NCI-H2107 treated with DMSO at 0.1 percent for 48 hours (cell line): ENCODE data around the gene URAD.
"Not testable (repeated sequence)": the region's sequence is repeated elsewhere in the genome, so short reads cannot be mapped to it uniquely, and the experiment has no call there.

Source experiments
- DNase-seq: peaks from one replicate; lab custom pipeline; 2025; ENCODE audit not compliant: unreplicated experiment; lab: John Stamatoyannopoulos, UW

URAD gene

GRCh38 chr13:27971776-27972477 is 16.6 kb downstream of the URAD start:
- no peak for DNase-seq

- no peak for DNase-seq
Measured at GRCh38 chr13:27971236-27971645, 17.3 kb downstream of the URAD start.

GRCh38 chr13:27970382-27971235 is 17.9 kb downstream of the URAD start:
- DNase-seq = no peak

DNA sequence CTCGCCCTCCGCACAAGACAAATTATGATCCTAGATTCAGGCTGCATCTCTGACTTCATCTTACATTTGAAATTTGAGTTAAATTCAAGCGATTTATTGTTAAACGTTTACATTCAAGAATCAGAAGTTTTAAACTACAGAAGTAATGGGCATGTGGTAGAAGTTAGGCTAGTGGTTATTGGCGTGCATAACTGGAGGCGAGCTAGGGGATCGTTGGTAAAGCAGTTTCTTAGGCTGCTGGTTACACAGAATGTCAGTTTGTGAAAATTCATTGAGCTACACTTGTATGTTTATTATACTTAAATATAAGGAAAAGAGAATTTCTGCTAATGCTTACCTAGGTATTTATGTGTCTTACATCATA is 18.6 kb downstream of the URAD start:
- DNase-seq = no peak

GRCh38 chr13:27969082-27969865 is 19.2 kb downstream of the URAD start, which contains the start of gene CDX2:
Gene CDX2, minus strand, starts transcription at chr13:27969315. Its CDS starts 309 bp downstream, at chr13:27969006.
- DNase-seq = no peak

DNA sequence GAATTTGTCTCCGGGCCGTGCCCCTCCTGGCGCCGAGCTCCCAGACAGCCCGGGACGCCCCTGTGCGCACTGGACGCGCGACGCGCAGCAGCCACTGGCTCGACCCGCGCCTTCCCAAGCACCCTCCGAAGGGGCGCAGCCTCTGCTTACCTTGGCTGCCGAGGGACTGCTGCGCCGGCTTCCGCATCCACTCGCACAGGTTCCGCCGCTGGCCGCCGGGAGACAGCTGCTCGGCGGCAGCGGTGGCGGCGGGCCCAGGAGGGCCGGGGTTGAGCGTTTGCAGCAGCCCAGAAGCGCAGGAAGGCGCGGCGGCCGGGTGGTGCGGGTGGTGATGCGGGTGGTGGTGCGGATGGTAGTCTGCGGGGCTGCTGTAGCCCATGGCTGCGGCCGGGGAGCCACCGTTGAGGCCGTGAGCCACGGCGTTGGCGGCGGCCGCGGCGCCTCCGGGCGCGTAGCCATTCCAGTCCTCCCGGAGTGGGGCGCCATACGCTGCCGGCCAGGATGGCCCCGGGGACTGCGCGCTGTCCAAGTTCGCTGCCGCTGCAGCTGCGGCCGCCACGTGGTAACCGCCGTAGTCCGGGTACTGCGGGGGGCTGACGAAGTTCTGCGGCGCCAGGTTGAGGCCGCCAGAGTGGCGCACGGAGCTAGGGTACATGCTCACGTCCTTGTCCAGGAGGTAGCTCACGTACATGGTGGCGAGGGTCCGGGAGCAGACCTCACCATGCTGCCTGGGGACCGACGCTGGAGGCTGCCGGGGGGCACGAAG is 20.0 kb downstream of the URAD start:
- no peak for DNase-seq

DNA sequence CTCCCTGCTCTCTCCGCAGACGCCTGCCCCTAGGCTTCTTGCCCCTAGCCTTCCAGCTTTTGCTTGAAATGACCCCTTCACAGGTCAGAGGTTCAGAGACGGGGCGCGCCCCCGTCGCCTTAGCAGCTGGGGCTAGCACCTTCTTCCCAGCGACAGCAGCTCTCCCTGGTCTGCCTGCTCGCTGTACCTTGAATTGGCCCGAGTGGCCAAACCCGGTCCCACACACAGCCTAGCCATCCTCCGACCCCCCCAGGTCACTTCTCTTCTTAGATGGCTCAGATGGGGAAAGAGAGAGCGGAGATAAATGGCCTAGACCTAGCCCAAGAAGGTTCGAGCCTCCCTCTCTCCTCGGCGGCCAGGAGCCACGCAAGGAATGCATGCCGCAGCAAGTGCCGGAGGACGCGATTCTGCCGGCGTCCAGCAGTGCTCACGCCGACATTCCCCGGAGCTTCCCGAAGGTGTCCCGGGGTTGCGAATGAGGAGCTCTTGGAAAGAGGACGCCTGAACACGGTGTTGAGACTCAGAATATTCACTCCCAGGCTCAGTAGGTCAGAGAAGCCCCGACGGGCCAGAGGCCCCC is 20.7 kb downstream of the URAD start:
- DNase-seq = no peak

GRCh38 chr13:27967203-27967735 is 21.2 kb downstream of the URAD start:
- DNase-seq = no peak

- no peak for DNase-seq
Measured at GRCh38 chr13:27966641-27967202, 21.8 kb downstream of the URAD start.

DNA sequence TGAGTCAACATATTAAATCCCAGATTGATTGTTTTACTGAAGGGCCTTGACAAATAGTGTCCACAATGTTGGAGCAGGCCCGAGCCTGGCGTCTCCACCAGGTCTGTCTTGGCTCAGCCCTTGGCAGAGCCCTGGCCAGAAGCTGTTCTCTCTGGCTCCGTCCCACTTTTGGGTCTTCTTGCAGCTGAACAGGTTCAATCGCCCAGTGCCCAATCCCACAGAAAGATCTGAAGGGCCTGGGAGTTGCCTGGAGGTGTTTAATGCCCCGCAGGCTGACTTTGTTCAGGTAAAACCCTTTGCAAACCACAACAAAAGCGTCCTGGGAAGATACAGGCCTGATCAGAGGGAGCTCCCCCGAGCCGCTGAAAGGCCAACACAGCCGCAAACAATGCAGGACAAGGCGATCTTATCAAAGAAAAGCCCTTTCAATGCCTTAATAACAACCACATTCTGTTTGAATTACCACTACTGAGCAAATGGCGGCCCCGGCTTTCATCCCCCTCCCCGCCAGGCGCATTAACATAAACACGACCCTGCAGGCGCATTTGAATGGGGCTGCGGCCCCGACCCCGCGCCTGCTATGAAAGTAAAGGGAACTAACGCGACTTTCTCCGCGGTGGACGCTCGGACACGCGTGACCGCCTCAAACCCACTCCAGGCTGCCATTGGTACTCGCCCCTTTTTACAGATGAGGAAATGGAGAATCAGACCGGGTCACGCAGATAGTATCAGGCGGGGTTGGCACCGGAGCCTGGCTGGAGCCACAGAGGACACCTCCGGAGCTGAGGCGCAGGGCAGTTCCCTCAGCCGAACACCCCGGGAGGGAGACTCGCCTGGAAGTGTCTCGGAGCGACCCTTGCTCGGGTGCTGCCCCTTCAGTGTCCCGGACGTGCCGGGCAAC is 22.5 kb downstream of the URAD start:
- DNase-seq = no peak

GRCh38 chr13:27965343-27965739 is 23.2 kb downstream of the URAD start:
- DNase-seq = no peak

DNA sequence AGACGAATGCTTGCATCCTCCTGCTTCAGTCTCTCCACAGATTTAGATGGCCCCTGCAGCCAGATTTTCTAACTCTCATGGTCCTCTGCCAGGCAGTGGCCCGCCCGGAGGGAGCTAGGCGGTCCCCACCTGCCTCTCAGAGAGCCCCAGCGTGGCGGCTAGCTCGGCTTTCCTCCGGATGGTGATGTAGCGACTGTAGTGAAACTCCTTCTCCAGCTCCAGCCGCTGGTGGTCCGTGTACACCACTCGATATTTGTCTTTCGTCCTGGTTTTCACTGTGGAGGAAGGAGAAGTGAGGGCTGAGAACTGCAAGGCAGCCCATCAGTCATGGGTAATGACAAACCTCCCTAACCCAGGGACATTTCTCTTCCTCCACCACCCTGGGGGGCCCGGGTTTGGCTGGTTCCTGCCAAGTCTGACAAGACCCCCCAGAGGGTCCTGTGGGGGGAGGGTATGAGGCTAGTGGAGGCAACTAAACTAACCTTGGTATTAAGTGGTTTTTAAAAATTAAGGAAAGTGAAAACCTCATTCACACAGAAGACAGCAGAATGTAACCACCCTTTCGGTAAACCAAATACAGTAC is 23.7 kb downstream of the URAD start:
- DNase-seq = no peak

- not testable (repeated sequence) for DNase-seq
Measured at GRCh38 chr13:27964206-27964605, 24.3 kb downstream of the URAD start.

DNA sequence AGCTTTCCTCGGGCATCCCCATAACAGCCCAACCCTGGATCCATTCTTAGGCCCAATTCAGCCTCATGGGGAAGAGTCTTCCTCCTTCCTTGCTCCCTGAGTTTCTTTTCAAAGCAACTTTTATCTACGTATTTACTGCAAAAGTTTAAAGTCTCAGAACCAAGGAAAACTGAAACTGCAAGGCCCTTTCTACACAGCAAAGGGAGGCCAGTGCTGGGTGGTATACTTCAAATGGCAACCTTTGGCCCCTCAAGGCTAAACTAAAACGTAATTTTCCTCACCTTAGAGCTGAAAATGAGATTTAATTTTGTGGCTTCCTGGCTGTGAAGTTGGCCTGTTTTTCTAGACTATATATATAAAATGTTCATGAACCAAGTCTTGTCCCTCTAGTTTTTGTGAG is 25.0 kb downstream of the URAD start:
- no peak for DNase-seq

- no peak for DNase-seq
Measured at GRCh38 chr13:27962982-27963381, 25.5 kb downstream of the URAD start.

- DNase-seq = no peak
Measured at GRCh38 chr13:27962128-27962841, 26.2 kb downstream of the URAD start.

DNA sequence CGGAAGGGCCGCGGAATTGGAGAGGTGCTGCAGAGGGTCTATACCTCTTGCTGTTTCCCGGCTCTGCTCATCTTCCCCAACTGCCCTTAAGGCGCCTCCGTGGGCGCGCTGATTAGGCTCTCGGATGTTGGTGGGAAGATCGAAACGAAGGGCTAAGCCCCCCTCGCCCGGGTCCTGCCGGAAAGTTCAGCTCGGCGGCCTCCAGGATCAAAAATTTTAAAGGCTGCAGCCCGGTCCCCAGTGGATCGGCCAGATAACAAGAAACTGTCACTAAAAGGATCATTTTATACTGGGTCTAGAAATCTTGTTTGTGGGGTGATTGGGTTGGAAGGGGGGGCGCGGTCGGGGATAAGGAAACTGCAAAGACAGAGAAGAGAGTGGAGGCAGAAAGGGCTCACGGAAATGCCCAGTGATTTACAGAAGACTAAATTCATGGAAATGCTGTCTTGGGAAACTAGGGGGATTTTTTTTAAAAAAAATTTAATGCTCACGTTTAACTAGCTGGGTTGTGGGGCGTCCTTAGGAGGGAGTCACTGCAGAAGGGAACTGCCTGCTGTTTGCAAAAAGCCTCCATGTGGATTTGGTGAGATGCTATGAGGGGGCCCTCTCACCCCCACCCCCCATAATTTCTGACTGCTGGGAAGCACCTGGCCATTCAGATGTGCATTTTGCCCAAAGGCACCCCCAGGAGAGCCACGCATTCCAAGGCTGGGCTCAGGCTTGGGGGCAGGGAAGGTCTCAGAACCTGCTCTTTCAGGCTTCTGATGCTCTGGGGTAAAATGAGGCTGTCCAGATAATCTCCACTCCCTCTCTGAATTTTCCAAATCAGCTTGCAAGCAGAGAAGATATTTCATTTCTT is 27.0 kb downstream of the URAD start:
- DNase-seq = no peak
